Esophagus squamous epithelium (tissue), 5 donors: ENCODE data around the gene ENKD1. TPM values are rescaled to one million over a fixed set of nuclear protein-coding genes. Genes with fewer than 3 reads are reported as not detected.

ENCODE experiments used
- DNase-seq: peaks from one replicate; lab custom pipeline; 2025; lab: John Stamatoyannopoulos, UW
- H3K27ac ChIP-seq, 4 donors: fragments of 200-600 bp; sonication (generic); one replicate each; pipeline ENCODE4 v1.5.1; 2016 to 2019; ENCODE audit warnings: mild to moderate bottlenecking in 1 of 4
- H3K27me3 ChIP-seq, 4 donors: fragments of 200-600 bp; sonication (generic); 1 replicate in 3 of 4; 2 replicates in 1 of 4; pipeline versions ENCODE4 v1.5.1 to v1.6.0; 2017 to 2021; ENCODE audit warnings: antibody characterized with exemption in 1 of 4
- H3K36me3 ChIP-seq, 3 donors: fragments of 200-600 bp; sonication (generic); one replicate each; pipeline ENCODE4 v1.5.1; 2016 to 2019
- H3K4me1 ChIP-seq, 3 donors: fragments of 200-600 bp; sonication (generic); one replicate each; pipeline ENCODE4 v1.5.1; 2017 to 2019
- H3K4me3 ChIP-seq, 4 donors: fragments of 200-600 bp; sonication (generic); 1 replicate in 3 of 4; 2 replicates in 1 of 4; pipeline ENCODE4 v1.5.1; 2016 to 2019; ENCODE audit warnings: mild to moderate bottlenecking in 2 of 4, moderate library complexity in 1 of 4
- H3K9me3 ChIP-seq, 3 donors: fragments of 200-600 bp; sonication (generic); one replicate each; pipeline ENCODE4 v1.5.1; 2016 to 2019
- POLR2A ChIP-seq, 4 donors: fragments of 450-650 bp; IDR thresholded peaks; one replicate each; pipeline ENCODE4 v1.6.1; 2017; ENCODE audit warnings: antibody characterized with exemption in 4 of 4, mild to moderate bottlenecking in 4 of 4, moderate library complexity in 3 of 4
- WGBS, 2 donors: methylation state at CpG; one replicate each; pipeline ENCODE4 v1.1.5; 2018; 5-methylcytosine and 5-hydroxymethylcytosine counted together
- intact Hi-C: fragments of 100-400 bp; cut with DNase I; formaldehyde crosslinking; loops from one replicate; pipeline ENCODE4 v1.15.0; 2022
- total RNA-seq, 4 donors: library from RNA; depleted of rRNA; stranded (reverse); fragments of >200 nt; gene quantifications; one replicate each; pipeline ENCODE4 v1.1.0, GENCODE V29; 2016
- TF ChIP-seq, protein P1 (sequence below), 6 experiments: fragments of 450-650 bp in 4 of 6; fragments of 200-600 bp in 2 of 6; sonication (generic) in 2 of 6; IDR thresholded peaks; one replicate each; pipeline ENCODE4 v1.5.1; 2016 to 2019; ENCODE audit warnings: antibody characterized with exemption in 6 of 6, mild to moderate bottlenecking in 4 of 6, moderate library complexity in 4 of 6
- donor health status: DM: yes; HTN: yes; CAD: no.

Gene ENKD1
- total RNA-seq, 4 donors from 2014 or later = 6.1 to 12.9 (median 12.2) TPM

- Histone ChIP-seq H3K4me1 (peaks cover 0 to 17% (median 1%) of the 10 kb centered on the region in 3 donors), H3K27me3 (no peaks in the 10 kb centered on the region), H3K27ac (no peak overlapping the region), H3K36me3 (peaks cover 6 to 84% (median 42%) of the 10 kb centered on the region in 3 donors), H3K9me3 (no peaks in the 10 kb centered on the region), H3K4me3 (no peak overlapping the region)
- DNase-seq = no peak
- intact Hi-C loops = no loop called here
- whole genome bisulfite sequencing, 2 donors = 92 to 93% methylated on average over 1 to 3 of the region's 8 CpGs
- TF ChIP-seq, protein P1, sequence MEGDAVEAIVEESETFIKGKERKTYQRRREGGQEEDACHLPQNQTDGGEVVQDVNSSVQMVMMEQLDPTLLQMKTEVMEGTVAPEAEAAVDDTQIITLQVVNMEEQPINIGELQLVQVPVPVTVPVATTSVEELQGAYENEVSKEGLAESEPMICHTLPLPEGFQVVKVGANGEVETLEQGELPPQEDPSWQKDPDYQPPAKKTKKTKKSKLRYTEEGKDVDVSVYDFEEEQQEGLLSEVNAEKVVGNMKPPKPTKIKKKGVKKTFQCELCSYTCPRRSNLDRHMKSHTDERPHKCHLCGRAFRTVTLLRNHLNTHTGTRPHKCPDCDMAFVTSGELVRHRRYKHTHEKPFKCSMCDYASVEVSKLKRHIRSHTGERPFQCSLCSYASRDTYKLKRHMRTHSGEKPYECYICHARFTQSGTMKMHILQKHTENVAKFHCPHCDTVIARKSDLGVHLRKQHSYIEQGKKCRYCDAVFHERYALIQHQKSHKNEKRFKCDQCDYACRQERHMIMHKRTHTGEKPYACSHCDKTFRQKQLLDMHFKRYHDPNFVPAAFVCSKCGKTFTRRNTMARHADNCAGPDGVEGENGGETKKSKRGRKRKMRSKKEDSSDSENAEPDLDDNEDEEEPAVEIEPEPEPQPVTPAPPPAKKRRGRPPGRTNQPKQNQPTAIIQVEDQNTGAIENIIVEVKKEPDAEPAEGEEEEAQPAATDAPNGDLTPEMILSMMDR (IDR thresholded peaks at IDR 0.05) = no peak
- TF ChIP-seq POLR2A (IDR thresholded peaks at IDR 0.05) = no peak
Measured at GRCh38 chr16:67636713-67637112, 29.8 kb downstream of the ENKD1 start.

DNA sequence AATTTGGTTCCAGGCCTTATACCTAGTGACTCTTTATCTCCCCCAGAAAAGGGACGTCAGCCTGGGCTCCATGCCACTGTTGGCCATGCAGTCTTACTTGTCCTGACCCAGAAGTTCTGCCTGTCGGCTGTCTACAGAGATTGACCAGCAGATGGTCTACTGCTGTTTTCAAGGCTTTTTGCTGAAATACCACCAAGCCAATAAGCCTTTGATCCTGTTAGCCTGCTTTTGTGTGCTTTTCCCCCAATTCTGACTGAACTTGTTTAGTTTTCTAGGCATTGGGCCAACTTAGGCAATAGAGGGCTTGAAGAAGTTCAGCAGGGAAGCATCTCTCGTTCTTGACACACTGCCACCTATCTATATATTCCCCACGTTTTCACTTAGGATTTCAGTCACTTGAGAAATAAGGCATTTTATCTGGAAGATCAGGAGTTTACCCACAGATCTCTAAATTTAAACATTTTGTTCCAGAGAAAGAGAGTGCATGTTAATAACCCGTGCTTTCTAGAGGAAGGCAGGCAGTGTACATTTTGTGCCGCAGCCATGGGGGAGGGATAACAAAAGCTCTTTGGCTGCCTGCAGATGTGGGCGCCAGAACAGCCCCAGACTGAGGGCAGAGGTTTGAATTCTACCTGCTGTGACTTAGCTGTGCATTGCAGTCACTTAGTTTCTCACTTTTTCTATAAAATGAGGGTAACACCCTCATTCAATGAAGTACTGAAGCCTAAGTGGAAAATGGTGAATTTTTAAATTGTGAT is 34.0 kb downstream of the ENKD1 start:
- intact Hi-C loops = no loop called here

GRCh38 chr16:67628216-67628615 is 38.3 kb downstream of the ENKD1 start:
- H3K27me3 ChIP-seq = no peaks in the 10 kb centered on the region
- H3K36me3 ChIP-seq = peaks cover 7 to 98% (median 52%) of the 10 kb centered on the region in 3 donors
- H3K27ac ChIP-seq = no peak overlapping the region
- H3K4me3 ChIP-seq = no peak overlapping the region
- intact Hi-C loops = no loop called here
- 91 to 94% methylated on average over 12 to 14 of the region's 14 CpGs for WGBS, 2 donors
- TF ChIP-seq, protein P1 (IDR thresholded peaks at IDR 0.05) = no peak
- no peak for DNase-seq
- H3K9me3 ChIP-seq = no peaks in the 10 kb centered on the region
- H3K4me1 ChIP-seq = peaks cover 0 to 13% (median 0%) of the 10 kb centered on the region in 3 donors

More for the DNA sequence above, 34.0 kb downstream of the ENKD1 start:
- peak overlapping the region in 1 of 4 donors; percentile 36 for H3K27ac ChIP-seq
- WGBS, 2 donors = 33 to 42% methylated on average over 7 of the region's 7 CpGs
- H3K36me3 ChIP-seq = peaks cover 0 to 100% (median 54%) of the 10 kb centered on the region in 3 donors
- H3K9me3 ChIP-seq = no peaks in the 10 kb centered on the region
- no peaks in the 10 kb centered on the region for H3K27me3 ChIP-seq
- TF ChIP-seq, protein P1 (IDR thresholded peaks at IDR 0.05) = no peak
- no peak for TF ChIP-seq POLR2A (IDR thresholded peaks at IDR 0.05)
- no peak overlapping the region for H3K4me3 ChIP-seq
- H3K4me1 ChIP-seq = peaks cover 0 to 13% (median 0%) of the 10 kb centered on the region in 3 donors
- DNase-seq = no peak

GRCh38 chr16:67613808-67614207 is 52.7 kb downstream of the ENKD1 start:
- TF ChIP-seq, protein P1 (IDR thresholded peaks at IDR 0.05) = no peak
- no peak for TF ChIP-seq POLR2A (IDR thresholded peaks at IDR 0.05)
- peaks cover 8 to 84% (median 40%) of the 10 kb centered on the region in 3 donors for H3K36me3 ChIP-seq
- intact Hi-C loops = no loop called here
- no peaks in the 10 kb centered on the region for H3K4me1 ChIP-seq
- no peak for DNase-seq
- H3K27me3 ChIP-seq = no peaks in the 10 kb centered on the region
- no peak overlapping the region for H3K4me3 ChIP-seq
- H3K27ac ChIP-seq = no peak overlapping the region
- WGBS, 2 donors = 84 to 97% methylated on average over 4 to 5 of the region's 10 CpGs
- H3K9me3 ChIP-seq = no peaks in the 10 kb centered on the region

Other genes with a start within 250 kb of the ENKD1 start
- gene HSD11B2, start 235.6 kb downstream of the ENKD1 start, total RNA-seq = 10 to 100 TPM in 1 of 4 donors, 1 to 10 TPM in 3; 2.1 to 13.0 (median 6.7) TPM
- gene ATP6V0D1, start 185.6 kb downstream of the ENKD1 start, total RNA-seq = 100 to 1,000 TPM in 3 of 4 donors, 10 to 100 TPM in 1; 99.4 to 158 (median 131) TPM
- gene AGRP, start 183.2 kb downstream of the ENKD1 start, total RNA-seq = not detected
- 10 to 100 TPM in 3 of 4 donors, 1 to 10 TPM in 1; 6.6 to 24.0 (median 15.6) TPM for gene RIPOR1, start 137.9 kb downstream of the ENKD1 start, total RNA-seq
- 10 to 100 TPM; 29.9 to 35.5 (median 33.5) TPM for gene CTCF, start 104.2 kb downstream of the ENKD1 start, total RNA-seq
- 1 to 10 TPM in 2 of 4 donors, under 1 TPM in 2; 0.64 to 3.1 (median 1.6) TPM for gene CARMIL2, start 21.6 kb downstream of the ENKD1 start, total RNA-seq
- gene ACD, start 6.5 kb downstream of the ENKD1 start, total RNA-seq = 10 to 100 TPM in 2 of 4 donors, 1 to 10 TPM in 2; 5.7 to 18.7 (median 8.8) TPM
- 1 to 10 TPM; 1.1 to 2.3 (median 2.1) TPM for gene PARD6A, start 5.8 kb downstream of the ENKD1 start, total RNA-seq
- 1 to 10 TPM in 3 of 4 donors, not detected in 1; 1.1 to 3.1 (median 2.4) TPM for gene C16orf86, start 64 bp upstream of the ENKD1 start, total RNA-seq
- 10 to 100 TPM; 26.1 to 63.3 (median 37.3) TPM for gene GFOD2, start 52.6 kb upstream of the ENKD1 start, total RNA-seq
- gene RANBP10, start 139.8 kb upstream of the ENKD1 start, total RNA-seq = 10 to 100 TPM in 2 of 4 donors, 1 to 10 TPM in 2; 6.4 to 12.9 (median 10.8) TPM
- under 1 TPM; 0.15 to 0.97 (median 0.72) TPM for gene TSNAXIP1, start 140.1 kb upstream of the ENKD1 start, total RNA-seq
- gene THAP11, start 175.6 kb upstream of the ENKD1 start, total RNA-seq = 10 to 100 TPM; 35.8 to 48.8 (median 42.1) TPM
- gene NUTF2, start 180.2 kb upstream of the ENKD1 start, total RNA-seq = 10 to 100 TPM; 41.4 to 85.1 (median 63.7) TPM
- gene CENPT, start 180.9 kb upstream of the ENKD1 start, total RNA-seq = 10 to 100 TPM; 12.3 to 42.7 (median 19.6) TPM
- gene EDC4, start 206.3 kb upstream of the ENKD1 start, total RNA-seq = 10 to 100 TPM; 26.5 to 46.9 (median 37.0) TPM
- gene NRN1L, start 218.1 kb upstream of the ENKD1 start, total RNA-seq = under 1 TPM in 2 of 4 donors, not detected in 2; 0.57 to 0.99 TPM
- gene PSKH1, start 226.5 kb upstream of the ENKD1 start, total RNA-seq = 10 to 100 TPM in 3 of 4 donors, 1 to 10 TPM in 1; 8.5 to 18.3 (median 13.8) TPM